ENCODE data around the gene ZBTB38. TPM values are rescaled to one million over a fixed set of nuclear protein-coding genes. Genes with fewer than 3 reads are reported as not detected.

ZBTB38 gene
- total and polyA plus RNA-seq, 2 of the 13 experiments (the other 11 are each of a cell fraction or from before 2014, with no cell fraction given) = 26.8 to 51.7 TPM

- TF ChIP-seq ZNF580 (CRISPR knock-in tag; IDR thresholded peaks at IDR 0.05; ENCODE audit: borderline replicate concordance, low read depth) (no peak), ZFYVE20 (CRISPR knock-in tag; IDR thresholded peaks at IDR 0.05; ENCODE audit: borderline replicate concordance, low read depth) (no peak), ZNF335 (CRISPR knock-in tag; IDR thresholded peaks at IDR 0.05) (peak; percentile 60; the same call in 1 of the 2 replicates), IKZF1 (IDR thresholded peaks at IDR 0.05) (no peak), ZNF839 (CRISPR knock-in tag; IDR thresholded peaks at IDR 0.05; ENCODE audit: borderline replicate concordance) (no peak), KLF11 (CRISPR knock-in tag; IDR thresholded peaks at IDR 0.05) (0 out of 2 replicates have a peak, but pooled peaks have one; percentile 59), ZNF414 (CRISPR knock-in tag; IDR thresholded peaks at IDR 0.05) (no peak; the same call in 1 of the 2 replicates), BORCS8-MEF2B (CRISPR knock-in tag; IDR thresholded peaks at IDR 0.05) (peak; percentile 41; the same call in 1 of the 2 replicates), NFYC (CRISPR knock-in tag; IDR thresholded peaks at IDR 0.05) (peak; percentile 41; the same call in 1 of the 2 replicates), NFYB (CRISPR knock-in tag; IDR thresholded peaks at IDR 0.05) (no peak), ZNF10 (CRISPR knock-in tag; IDR thresholded peaks at IDR 0.05; ENCODE audit: borderline replicate concordance, low read depth) (no peak), ZSCAN25 (CRISPR knock-in tag; IDR thresholded peaks at IDR 0.05) (no peak), RFXAP (CRISPR knock-in tag; IDR thresholded peaks at IDR 0.05; ENCODE audit: borderline replicate concordance) (no peak), ZNF564 (CRISPR knock-in tag; IDR thresholded peaks at IDR 0.05) (no peak), ISX (CRISPR knock-in tag; conservative IDR thresholded peaks at IDR 0.05) (no peak), CHD2 (IDR thresholded peaks at IDR 0.05; ENCODE audit: low read depth, low read length) (no peak), HMGXB3 (CRISPR knock-in tag; IDR thresholded peaks at IDR 0.05; ENCODE audit: borderline replicate concordance) (peak; percentile 57; the same call in 1 of the 2 replicates), SALL2 (CRISPR knock-in tag; IDR thresholded peaks at IDR 0.05) (no peak), HDAC2 (CRISPR knock-in tag; IDR thresholded peaks at IDR 0.05) (peak; percentile 89), REPIN1 (CRISPR knock-in tag; IDR thresholded peaks at IDR 0.05; ENCODE audit: borderline replicate concordance, low read depth) (peak; percentile 66; the same call in 1 of the 2 replicates), ZNF619 (CRISPR knock-in tag; IDR thresholded peaks at IDR 0.05) (peak; percentile 61; the same call in 1 of the 2 replicates), IRX3 (CRISPR knock-in tag; IDR thresholded peaks at IDR 0.05; ENCODE audit: borderline replicate concordance, low read depth) (no peak), ETV6 (CRISPR knock-in tag; conservative IDR thresholded peaks at IDR 0.05) (no peak), MAFG (CRISPR knock-in tag; IDR thresholded peaks at IDR 0.05) (no peak), NFE2L2 (IDR thresholded peaks at IDR 0.05; ENCODE audit: low read length) (no peak), ZNF362 (CRISPR knock-in tag; IDR thresholded peaks at IDR 0.05; ENCODE audit: borderline replicate concordance) (no peak)
Observed at GRCh38 chr3:141412936-141413354, 44.6 kb downstream of the ZBTB38 start (continued).

Data from HepG2 (cell line).